Measurements from ENCODE around the gene FAM180B.

- TF ChIP-seq POLR2A (IDR thresholded peaks at IDR 0.05) (no peak), CTCF (IDR thresholded peaks at IDR 0.05) (no peak), POLR2AphosphoS5 (IDR thresholded peaks at IDR 0.05) (no peak), EP300 (IDR thresholded peaks at IDR 0.05; ENCODE audit: low read depth) (no peak)
Measured at GRCh38 chr11:47539681-47540039, 46.8 kb upstream of the FAM180B start.
